Skin of body (tissue), 2 donors: ENCODE results near the gene GSE1. TPM values are rescaled to one million over a fixed set of nuclear protein-coding genes. Genes with fewer than 3 reads are reported as not detected.

Source experiments
- DNase-seq: peaks from one replicate; lab custom pipeline; 2025; lab: John Stamatoyannopoulos, UW
- total RNA-seq: library from RNA; depleted of rRNA; stranded (reverse); fragments of >200 nt; gene quantifications from one replicate; pipeline ENCODE4 v1.2.3, GENCODE V29; 2014

Gene GSE1
- total RNA-seq, 1 donor from 2014 or later, result 57.6 TPM

GRCh38 chr16:85645021-85645589 lies 32.0 kb downstream of the GSE1 start:
- no peak for DNase-seq

DNA sequence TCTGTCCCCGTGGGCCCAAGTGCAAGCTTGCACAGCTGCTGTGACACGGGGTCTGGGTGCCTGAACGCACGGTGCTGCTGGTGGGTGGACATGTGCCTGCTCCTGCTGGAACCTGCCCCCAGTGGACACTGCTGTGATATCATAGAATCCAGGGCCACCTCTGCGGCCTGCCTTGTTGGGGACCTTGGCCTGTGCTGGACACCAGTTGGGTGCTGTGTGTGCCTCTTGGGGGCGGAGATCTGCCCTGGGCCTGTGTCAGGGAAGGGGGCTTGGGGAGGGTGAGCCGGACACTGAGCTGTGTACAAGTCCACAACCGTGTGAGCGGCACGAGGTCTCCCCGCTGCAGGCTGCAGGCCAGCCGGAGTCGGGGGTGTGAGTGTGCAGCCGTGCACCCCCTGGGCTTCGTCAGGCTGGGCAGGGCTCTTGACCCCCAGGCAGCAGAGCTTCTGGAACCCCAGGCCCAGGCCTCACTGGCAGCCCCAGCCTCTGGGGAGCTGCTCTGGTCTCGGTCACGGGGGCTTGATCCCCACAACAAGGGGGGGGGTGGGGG lies 33.3 kb downstream of the GSE1 start:
- DNase-seq, result no peak

GRCh38 chr16:85646976-85647375 lies 33.9 kb downstream of the GSE1 start:
- DNase-seq, result no peak

- DNase-seq, result no peak
Measured at GRCh38 chr16:85648070-85648714, 35.1 kb downstream of the GSE1 start.

GRCh38 chr16:85648805-85649204 lies 35.7 kb downstream of the GSE1 start:
- DNase-seq, result no peak

- no peak for DNase-seq
Measured at GRCh38 chr16:85649411-85650134, 36.5 kb downstream of the GSE1 start.

GRCh38 chr16:85650135-85650843 lies 37.2 kb downstream of the GSE1 start:
- no peak for DNase-seq

- peak; percentile 19 for DNase-seq
Measured at GRCh38 chr16:85650844-85651628, 37.9 kb downstream of the GSE1 start.

- DNase-seq, result no peak
Measured at GRCh38 chr16:85651629-85652430, 38.7 kb downstream of the GSE1 start.

GRCh38 chr16:85652431-85653221 lies 39.5 kb downstream of the GSE1 start:
- DNase-seq, result no peak

GRCh38 chr16:85653290-85653891 lies 40.3 kb downstream of the GSE1 start:
- no peak for DNase-seq

- no peak for DNase-seq
Measured at GRCh38 chr16:85654251-85655095, 41.4 kb downstream of the GSE1 start.

- no peak for DNase-seq
Measured at GRCh38 chr16:85655216-85656129, 42.4 kb downstream of the GSE1 start.

DNA sequence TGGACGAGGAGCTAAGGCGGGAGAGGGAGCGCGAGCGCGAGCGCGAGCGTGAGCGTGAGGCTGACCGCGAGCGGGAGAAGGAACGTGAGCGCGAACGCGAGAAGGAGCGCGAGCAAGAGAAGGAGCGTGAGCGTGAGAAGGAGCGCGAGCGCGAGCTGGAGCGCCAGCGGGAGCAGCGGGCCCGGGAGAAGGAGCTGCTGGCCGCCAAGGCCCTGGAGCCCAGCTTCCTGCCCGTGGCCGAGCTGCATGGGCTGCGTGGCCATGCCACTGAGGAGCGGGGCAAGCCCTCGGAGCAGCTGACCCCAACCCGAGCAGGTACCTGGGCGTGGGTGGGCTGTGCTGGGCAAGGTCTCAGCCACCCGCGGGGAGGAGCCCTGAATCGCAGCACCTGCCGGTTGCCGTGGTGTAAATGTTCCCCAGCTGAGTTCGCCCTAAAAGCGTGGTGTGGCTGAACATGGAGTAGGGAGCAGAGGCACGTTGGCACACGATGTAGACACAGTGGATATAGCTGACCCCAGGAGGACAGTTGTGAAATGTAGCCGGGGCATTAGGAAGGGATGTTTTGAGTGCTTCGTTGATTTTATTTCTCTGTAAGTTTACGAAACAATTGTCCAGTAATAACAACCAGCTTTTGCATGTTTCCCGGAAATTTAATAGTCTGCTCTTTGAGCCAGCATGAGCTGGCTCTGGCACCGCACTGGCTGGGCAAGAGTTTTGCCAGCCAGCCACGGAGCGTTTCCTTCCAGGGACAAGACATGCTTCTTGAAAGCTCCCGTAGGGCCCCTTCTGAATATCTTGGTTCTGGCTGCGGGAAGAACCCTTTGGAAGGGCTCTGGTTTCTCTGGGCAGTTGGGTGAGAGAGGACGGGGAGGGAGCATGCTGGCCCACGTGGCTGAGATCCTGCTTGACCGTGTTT lies 43.5 kb downstream of the GSE1 start:
- DNase-seq, result no peak

DNA sequence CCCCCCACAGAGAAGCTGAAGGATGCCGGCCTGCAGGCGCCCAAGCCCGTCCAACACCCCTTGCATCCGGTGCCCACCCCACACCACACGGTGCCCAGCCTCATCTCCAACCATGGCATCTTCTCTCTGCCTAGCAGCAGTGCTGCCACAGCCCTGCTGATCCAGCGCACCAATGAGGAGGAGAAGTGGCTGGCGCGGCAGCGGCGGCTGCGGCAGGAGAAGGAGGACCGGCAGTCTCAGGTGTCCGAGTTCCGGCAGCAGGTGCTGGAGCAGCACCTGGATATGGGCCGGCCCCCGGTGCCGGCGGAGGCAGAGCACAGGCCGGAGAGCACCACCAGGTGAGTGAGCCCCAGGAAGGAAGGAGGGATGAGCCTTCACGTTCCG lies 44.1 kb downstream of the GSE1 start:
- no peak for DNase-seq

GRCh38 chr16:85657996-85658395 lies 44.9 kb downstream of the GSE1 start:
- no peak for DNase-seq
